ENCODE measurements around the gene COX6A2.

Gene COX6A2

DNA sequence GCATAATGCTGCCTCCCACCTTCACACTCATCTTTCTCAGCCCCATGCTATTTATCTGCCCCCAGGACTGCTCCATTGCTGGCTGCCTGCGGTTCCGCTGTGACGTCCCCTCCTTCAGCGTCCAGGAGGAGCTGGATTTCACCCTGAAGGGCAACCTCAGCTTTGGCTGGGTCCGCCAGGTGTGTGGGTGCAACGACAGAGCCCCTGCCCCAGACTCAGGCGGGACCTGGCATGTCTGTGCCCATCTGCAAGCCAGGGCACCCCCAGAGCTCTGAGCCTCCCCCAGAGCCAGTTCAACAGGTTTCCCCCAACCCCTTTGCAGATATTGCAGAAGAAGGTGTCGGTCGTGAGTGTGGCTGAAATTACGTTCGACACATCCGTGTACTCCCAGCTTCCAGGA lies 48.0 kb downstream of the COX6A2 start:
- Histone ChIP-seq H3K9me3 (replicated peaks; ENCODE audit: insufficient read depth, low read length) (no peaks in the 10 kb centered on the region), H3K9me2 (replicated peaks; ENCODE audit: insufficient read depth, low read length) (no peaks in the 10 kb centered on the region), H3F3A (ENCODE audit: insufficient read depth, low read length) (peaks cover 5% of the 10 kb centered on the region; the same call in 1 of the 2 replicates), H3K36me3 (replicated peaks; ENCODE audit: insufficient read depth, low read length) (no peaks in the 10 kb centered on the region), H3K4me3 (ENCODE audit: low read length) (no peak overlapping the region), H3K27me3 (replicated peaks; ENCODE audit: insufficient read depth, low read length) (peaks cover 10% of the 10 kb centered on the region; the same call in 1 of the 2 replicates), H3K27ac (ENCODE audit: low read length) (no peak overlapping the region), H3K79me2 (ENCODE audit: low read length) (no peaks in the 10 kb centered on the region), H3K4me1 (ENCODE audit: low read length) (peaks cover 14% of the 10 kb centered on the region), H4K20me1 (ENCODE audit: insufficient read depth, low read length) (no peaks in the 10 kb centered on the region), H3K4me2 (ENCODE audit: low read depth, low read length) (no peak overlapping the region), H2AFZ (ENCODE audit: low read length) (no peak overlapping the region), H3K9ac (ENCODE audit: low read length) (no peak overlapping the region)
- no peak for TF ChIP-seq EZH2phosphoT487 (IDR thresholded peaks at IDR 0.05; ENCODE audit: low read length)
- no peak for TF ChIP-seq EZH2 (optimal IDR thresholded peaks at IDR 0.05; ENCODE audit: low read depth, low read length)
- TF ChIP-seq, protein P1, sequence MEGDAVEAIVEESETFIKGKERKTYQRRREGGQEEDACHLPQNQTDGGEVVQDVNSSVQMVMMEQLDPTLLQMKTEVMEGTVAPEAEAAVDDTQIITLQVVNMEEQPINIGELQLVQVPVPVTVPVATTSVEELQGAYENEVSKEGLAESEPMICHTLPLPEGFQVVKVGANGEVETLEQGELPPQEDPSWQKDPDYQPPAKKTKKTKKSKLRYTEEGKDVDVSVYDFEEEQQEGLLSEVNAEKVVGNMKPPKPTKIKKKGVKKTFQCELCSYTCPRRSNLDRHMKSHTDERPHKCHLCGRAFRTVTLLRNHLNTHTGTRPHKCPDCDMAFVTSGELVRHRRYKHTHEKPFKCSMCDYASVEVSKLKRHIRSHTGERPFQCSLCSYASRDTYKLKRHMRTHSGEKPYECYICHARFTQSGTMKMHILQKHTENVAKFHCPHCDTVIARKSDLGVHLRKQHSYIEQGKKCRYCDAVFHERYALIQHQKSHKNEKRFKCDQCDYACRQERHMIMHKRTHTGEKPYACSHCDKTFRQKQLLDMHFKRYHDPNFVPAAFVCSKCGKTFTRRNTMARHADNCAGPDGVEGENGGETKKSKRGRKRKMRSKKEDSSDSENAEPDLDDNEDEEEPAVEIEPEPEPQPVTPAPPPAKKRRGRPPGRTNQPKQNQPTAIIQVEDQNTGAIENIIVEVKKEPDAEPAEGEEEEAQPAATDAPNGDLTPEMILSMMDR (IDR thresholded peaks at IDR 0.05; ENCODE audit: low read length): no peak
- DNase-seq: no peak
